ENCODE data around the gene MAPKAPK2.

- TF ChIP-seq CTCF (conservative IDR thresholded peaks at IDR 0.05; ENCODE audit: low read depth, low read length) (no peak), EZH2 (IDR thresholded peaks at IDR 0.05; ENCODE audit: low read length, unreplicated experiment) (no peak)
Measured at GRCh38 chr1:206651014-206651413, 33.7 kb upstream of the MAPKAPK2 start.
